Upper lobe of right lung (tissue), 1 donor: ENCODE measurements around the gene SIGLECL1. TPM values are rescaled to one million over a fixed set of nuclear protein-coding genes. Genes with fewer than 3 reads are reported as not detected.
A peak's percentile ranks its signal among the peaks of the same experiment; 100 is the strongest.

Experiments used
- ATAC-seq: fragments of 200-7000 bp; cut with Tn5 transposase; one replicate; pipeline ENCODE4 v1.9.1; 2020; ENCODE audit warnings: mild to moderate bottlenecking, moderate library complexity
- DNase-seq: peaks from one replicate; pipeline ENCODE4 v3.0.0-alpha.2; 2020
- H3K27ac ChIP-seq: fragments of 200-600 bp; one replicate; pipeline ENCODE4 v1.8.0; 2022
- H3K27me3 ChIP-seq: fragments of 200-600 bp; one replicate; pipeline ENCODE4 v1.8.0; 2022; ENCODE audit warnings: mild to moderate bottlenecking
- H3K36me3 ChIP-seq: fragments of 200-600 bp; one replicate; pipeline ENCODE4 v1.8.0; 2022
- H3K4me1 ChIP-seq: fragments of 200-600 bp; one replicate; pipeline ENCODE4 v1.8.0; 2022
- H3K4me3 ChIP-seq: fragments of 200-600 bp; one replicate; pipeline ENCODE4 v1.8.0; 2022; ENCODE audit warnings: mild to moderate bottlenecking
- H3K9me3 ChIP-seq: fragments of 200-600 bp; one replicate; pipeline ENCODE4 v1.8.0; 2022
- intact Hi-C: fragments of 100-400 bp; cut with DNase I; formaldehyde crosslinking; loops from one replicate; pipeline ENCODE4 v1.11.0; 2022
- total RNA-seq: library from RNA; stranded (reverse); fragmentation: NEBNext Ultra II Directional; extraction: Animal tissue kit (Norgen Biotek cat#: 25700); gene quantifications from one replicate; pipeline ENCODE4 v1.2.1, GENCODE V29; 2021
- TF ChIP-seq, protein P1 (sequence below): fragments of 200-600 bp; IDR thresholded peaks from one replicate; pipeline ENCODE4 v1.8.0; 2022; ENCODE audit warnings: antibody characterized with exemption
- donor health status: DM: no; HTN: yes; CAD: no; lungs with severe emphysema.

Gene SIGLECL1
- total RNA-seq, 1 donor from 2014 or later: not detected

GRCh38 chr19:51263808-51264207 is 12.9 kb downstream of the SIGLECL1 start:
- intact Hi-C loops: no loop called here
- ATAC-seq (no peak), DNase-seq (no peak)
- Histone ChIP-seq H3K4me3 (no peak overlapping the region), H3K4me1 (no peaks in the 10 kb centered on the region), H3K36me3 (no peaks in the 10 kb centered on the region), H3K9me3 (no peaks in the 10 kb centered on the region), H3K27ac (no peak overlapping the region), H3K27me3 (peaks cover 8% of the 10 kb centered on the region)
- TF ChIP-seq, protein P1, sequence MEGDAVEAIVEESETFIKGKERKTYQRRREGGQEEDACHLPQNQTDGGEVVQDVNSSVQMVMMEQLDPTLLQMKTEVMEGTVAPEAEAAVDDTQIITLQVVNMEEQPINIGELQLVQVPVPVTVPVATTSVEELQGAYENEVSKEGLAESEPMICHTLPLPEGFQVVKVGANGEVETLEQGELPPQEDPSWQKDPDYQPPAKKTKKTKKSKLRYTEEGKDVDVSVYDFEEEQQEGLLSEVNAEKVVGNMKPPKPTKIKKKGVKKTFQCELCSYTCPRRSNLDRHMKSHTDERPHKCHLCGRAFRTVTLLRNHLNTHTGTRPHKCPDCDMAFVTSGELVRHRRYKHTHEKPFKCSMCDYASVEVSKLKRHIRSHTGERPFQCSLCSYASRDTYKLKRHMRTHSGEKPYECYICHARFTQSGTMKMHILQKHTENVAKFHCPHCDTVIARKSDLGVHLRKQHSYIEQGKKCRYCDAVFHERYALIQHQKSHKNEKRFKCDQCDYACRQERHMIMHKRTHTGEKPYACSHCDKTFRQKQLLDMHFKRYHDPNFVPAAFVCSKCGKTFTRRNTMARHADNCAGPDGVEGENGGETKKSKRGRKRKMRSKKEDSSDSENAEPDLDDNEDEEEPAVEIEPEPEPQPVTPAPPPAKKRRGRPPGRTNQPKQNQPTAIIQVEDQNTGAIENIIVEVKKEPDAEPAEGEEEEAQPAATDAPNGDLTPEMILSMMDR: no peak

DNA sequence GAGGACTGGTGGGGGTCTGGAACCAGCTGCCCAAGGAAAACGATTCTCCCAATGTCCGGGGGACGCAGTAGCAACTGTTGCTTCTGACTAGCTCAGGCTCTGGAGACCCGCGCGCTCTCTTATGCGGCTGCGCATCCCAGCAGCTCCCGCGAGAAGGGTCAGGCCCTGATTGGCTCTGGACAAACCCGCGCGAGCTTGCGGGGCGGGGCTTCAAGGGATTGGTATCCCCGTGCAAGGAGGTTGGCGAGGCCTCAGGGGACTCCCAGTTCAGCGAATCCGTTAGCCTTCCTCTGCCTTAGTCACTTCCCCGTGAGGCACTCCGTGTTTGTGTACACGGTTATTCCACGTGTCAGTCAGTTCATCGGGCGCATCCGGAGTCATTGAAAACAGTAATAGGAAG is 20.2 kb downstream of the SIGLECL1 start:
- Histone ChIP-seq H3K4me1 (no peaks in the 10 kb centered on the region), H3K36me3 (no peaks in the 10 kb centered on the region), H3K27me3 (no peaks in the 10 kb centered on the region), H3K4me3 (no peak overlapping the region), H3K27ac (no peak overlapping the region), H3K9me3 (no peaks in the 10 kb centered on the region)
- intact Hi-C loops: no loop called here
- ATAC-seq (peak; percentile 44), DNase-seq (no peak)
- TF ChIP-seq, protein P1: no peak

DNA sequence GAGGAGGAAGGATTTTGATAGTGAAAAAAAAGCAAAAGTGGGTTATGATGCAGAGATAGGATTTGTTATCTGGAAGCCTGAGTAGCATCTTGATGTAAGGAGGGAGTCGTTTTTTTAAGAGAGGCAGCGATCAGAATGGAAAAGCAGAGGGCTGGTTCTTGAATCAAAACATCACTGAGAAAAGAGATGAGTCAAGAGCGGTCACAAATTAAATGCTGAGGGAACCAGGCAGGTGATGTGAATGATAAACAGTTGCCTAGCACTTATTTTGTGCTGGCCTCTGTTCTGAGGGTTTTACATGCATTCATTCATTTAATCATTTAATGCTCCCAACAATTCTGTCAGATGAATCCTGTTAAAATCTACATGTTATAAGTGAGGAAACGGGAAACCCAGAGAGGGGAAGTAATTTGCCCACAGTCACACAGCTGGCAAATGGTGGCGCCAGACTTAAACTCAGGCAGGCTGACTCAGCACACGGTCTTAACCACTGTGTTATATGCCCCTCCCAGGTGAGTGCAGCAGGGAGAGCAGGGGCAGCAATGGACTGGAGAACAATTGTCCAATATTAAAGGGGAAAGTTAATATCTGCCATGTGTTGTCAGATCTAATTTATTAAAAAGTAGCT is 21.4 kb downstream of the SIGLECL1 start:
- no peaks in the 10 kb centered on the region for H3K9me3 ChIP-seq
- TF ChIP-seq, protein P1: no peak
- DNase-seq (no peak), ATAC-seq (peak; percentile 66)
- intact Hi-C loops: no loop called here
- no peak overlapping the region for H3K27ac ChIP-seq
- H3K4me1 ChIP-seq: no peaks in the 10 kb centered on the region
- H3K4me3 ChIP-seq: no peak overlapping the region
- H3K36me3 ChIP-seq: no peaks in the 10 kb centered on the region
- no peaks in the 10 kb centered on the region for H3K27me3 ChIP-seq

DNA sequence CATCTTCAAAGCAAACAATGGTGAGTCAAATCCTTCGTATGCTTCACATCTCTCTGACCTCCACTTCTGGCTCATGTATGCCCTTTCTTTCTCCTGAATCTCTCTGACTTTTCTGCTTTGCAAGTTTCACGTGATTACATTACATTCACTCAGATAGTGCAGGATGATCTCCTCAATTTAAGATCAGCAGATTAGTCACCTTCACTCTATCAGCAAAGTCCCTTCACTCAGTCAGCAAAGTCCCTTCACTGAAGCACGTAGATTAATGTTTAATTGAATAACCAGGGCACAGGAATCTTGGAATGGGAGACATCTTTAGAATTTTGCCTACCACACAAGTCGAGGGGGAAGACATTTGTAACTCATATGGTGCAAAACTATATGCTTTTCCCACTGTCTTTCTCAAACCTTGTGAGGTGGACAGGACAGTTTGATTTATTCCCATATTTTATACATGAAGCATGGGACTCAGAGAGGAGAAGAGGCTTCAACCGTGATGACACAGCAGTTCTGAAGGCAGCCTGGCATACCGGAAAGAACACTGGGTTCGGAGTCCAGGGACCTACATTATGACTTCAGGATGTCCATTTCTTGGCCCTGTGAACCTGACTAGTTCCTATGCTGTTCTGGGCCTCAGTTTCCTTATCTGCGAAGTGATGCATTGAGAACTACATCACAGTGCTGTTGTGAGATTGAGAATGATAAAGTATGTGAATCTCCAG is 23.3 kb downstream of the SIGLECL1 start:
- no peaks in the 10 kb centered on the region for H3K36me3 ChIP-seq
- H3K27me3 ChIP-seq: no peaks in the 10 kb centered on the region
- ATAC-seq (no peak), DNase-seq (no peak)
- H3K9me3 ChIP-seq: no peaks in the 10 kb centered on the region
- H3K4me1 ChIP-seq: no peaks in the 10 kb centered on the region
- TF ChIP-seq, protein P1: no peak
- no peak overlapping the region for H3K4me3 ChIP-seq
- H3K27ac ChIP-seq: no peak overlapping the region
- intact Hi-C loops: no loop called here

DNA sequence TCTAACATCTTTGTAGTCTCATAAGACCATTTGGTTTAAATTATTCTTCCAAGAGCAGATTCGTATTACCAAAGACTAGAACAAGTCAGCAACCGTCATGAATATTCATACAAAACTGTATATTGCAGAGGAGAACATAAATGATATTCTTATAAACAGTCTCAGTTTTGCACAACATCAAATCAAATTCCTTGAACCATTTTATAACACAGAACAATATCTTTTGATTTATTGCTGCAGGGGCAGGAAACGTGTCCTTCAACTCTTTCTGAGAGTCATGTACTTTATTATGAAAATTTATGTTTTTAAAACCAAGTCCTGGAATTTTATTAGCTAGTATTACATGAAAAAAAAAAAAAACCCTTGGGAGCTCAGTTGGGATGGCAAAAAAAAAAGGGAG is 26.2 kb downstream of the SIGLECL1 start:
- H3K36me3 ChIP-seq: no peaks in the 10 kb centered on the region
- H3K27me3 ChIP-seq: no peaks in the 10 kb centered on the region
- H3K9me3 ChIP-seq: no peaks in the 10 kb centered on the region
- H3K4me1 ChIP-seq: no peaks in the 10 kb centered on the region
- H3K4me3 ChIP-seq: no peak overlapping the region
- H3K27ac ChIP-seq: no peak overlapping the region
- intact Hi-C loops: no loop called here
- ATAC-seq: no peak
- DNase-seq: no peak
- TF ChIP-seq, protein P1: no peak
